Stromal cell of bone marrow (primary cell): ENCODE measurements around the gene MZB1.
A peak's percentile ranks its signal among the peaks of the same experiment; 100 is the strongest.
"Not testable (repeated sequence)": the region's sequence is repeated elsewhere in the genome, so short reads cannot be mapped to it uniquely, and the experiment has no call there.

Source experiments
- DNase-seq: peaks from one replicate; pipeline ENCODE4 v3.0.0-alpha.2; 2012; ENCODE audit warnings: low read depth

The MZB1 gene

DNA sequence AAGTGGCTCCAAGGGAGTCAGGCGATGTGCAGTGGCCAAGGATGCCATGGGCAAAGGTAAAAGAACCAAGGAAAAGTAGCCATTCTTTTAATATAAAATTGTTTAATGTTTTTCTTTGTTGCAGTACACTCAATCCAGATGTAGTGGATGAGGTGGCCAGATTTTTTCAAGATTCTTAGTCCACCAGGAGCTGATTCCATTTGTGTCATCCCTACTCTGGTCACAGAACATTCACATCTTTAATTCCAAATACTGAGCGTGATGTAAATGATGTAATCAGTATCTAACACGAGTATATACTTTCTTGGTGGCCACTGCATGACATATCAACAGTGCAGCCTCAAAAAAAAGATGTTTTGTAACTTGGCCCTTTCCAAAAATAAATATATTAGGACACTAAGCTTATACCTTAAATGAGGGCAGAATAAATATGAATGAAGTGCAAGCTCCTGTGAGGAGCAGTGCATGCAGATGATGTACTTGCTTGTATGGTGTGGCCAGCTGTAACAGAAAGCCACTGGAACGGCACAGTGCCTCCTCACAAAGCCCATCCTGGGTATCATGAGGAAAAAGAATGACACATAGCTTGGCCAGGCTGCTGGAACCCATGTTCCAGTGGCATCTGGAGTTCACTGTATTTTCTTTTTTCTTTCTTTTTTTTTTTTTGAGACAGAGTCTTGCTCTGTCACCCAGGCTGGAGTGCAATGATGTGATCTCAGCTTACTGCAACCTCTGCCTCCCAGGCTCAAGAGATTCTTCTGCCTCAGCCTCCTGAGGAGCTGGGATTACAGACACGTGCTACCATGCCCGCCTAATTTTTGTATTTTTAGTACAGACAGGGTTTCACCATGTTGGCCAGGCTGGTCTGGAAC lies 20.6 kb upstream of the MZB1 start:
- no peak for DNase-seq

DNA sequence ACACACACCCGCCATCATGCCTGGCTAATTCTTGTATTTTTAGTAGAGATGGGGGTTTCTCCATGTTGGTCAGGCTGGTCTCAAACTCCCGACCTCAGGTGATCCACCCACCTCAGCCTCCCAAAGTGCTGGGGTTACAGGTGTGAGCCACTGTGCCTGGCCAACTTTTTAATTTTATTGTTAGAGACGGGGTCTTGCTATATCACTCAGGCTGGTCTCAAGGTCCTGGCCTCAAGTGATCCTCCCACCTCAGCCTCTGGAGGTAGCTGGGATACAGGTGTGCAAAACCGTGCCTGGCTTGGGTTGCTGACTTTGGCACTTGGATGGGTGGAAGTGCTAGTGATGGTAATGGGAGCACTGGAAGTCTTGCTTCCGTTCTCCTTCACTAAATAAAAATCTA lies 19.4 kb upstream of the MZB1 start:
- DNase-seq = not testable (repeated sequence)

DNA sequence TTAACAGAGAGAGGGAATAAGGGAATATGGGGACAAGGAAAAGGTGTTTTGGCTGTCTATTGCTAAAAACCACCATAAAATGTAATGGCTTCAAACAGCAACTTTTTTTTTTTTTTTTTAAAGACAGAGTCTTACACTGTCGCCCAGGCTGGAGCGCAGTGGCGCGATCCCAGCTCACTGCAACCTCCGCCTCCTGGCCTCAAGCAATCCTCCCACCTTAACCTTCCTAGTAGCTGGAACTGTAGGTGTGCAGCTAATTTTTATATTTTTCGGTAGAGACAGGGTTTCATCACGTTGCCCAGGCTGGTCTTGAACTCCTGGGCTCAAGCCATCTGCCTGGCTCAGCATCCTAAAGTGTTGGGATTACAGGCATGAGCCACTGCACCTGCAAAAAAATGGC lies 18.5 kb upstream of the MZB1 start:
- DNase-seq = no peak

DNA sequence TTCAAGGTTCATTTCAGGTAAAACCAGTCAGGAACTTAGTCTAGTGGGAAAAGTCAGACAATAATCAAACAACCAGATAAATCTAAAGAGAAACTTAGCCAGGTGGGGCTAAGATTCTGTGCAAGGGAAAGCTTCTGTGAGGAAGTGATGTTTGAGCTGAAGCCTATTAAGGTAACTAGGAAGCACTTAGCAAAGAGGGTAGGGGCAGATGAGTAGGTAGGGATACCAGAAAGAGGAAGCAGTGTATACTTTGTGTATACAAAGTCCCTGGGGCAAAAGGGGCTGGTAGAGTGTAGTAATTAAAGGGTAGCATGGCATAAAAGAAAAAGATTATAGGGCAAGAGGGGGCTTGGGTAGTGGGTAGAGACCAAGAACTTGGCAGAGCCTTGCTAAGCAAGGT lies 17.8 kb upstream of the MZB1 start:
- no peak for DNase-seq

DNA sequence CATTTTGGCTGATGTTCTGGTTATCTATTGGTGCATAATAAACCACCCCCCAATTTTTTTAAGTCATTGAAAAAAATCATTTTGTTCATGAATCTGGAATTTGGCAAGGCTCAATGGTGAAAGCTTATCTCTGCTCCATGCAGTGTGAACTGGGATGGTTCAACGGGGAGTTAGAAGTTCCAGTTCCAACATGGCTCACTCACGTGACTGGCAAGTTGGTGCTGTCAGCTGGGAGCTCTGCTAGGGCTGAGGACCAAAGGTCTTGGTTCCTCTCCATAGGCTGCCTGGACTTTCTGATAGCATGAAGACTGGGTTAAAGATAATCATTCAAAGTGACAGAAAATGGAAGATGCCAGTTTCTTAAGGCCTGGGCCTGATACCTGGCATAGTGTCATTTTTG lies 17.2 kb upstream of the MZB1 start:
- DNase-seq = no peak

DNA sequence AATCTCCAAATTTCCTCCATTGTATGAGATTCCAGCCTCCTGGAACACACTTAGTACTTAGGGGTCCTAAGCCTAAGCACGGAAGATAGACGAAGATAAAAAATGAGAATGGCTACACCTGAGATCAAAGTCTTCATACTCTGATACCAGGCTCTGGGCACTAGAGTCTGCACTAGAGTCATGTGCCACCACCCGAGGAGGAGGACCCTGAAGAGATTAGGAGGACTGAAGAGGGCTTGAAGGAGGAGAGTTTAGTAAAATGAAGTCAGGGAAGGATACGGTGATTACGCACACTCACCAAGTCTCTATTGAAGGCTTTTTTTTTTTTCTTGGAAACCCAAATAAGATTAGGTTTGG lies 14.7 kb upstream of the MZB1 start:
- no peak for DNase-seq

DNA sequence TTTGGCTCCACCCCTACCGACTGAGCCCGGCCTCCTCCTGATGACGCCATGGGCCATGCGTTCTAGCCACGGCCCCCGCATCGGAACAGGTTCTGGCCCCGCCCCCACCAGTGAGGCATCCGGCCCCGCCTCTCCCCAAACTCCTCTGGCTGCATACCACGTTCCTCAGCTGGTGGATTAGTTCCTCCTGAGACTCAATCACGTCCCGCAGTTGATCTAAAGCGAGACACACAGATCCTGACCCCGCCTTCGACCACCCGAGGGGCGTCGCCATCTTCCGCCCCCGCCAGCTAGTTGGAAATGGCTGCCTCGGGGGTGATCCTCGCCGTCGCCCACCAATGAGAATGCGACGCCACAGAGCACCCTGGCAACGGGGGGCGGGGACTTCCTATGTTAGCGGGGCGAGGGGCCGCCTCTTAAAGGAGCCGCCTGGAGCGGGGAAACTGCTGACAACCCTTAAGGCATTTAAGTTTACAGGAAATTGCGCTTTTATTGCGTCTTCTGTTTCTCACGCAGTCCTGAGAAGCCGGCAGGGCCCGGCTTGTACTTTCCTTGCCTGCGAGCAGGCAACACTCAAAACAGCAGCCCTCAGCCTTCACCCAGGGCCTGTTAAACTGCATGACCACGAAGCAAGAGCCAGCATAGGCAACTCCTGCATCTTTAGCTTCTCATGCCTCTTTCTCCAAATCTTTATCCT lies 14.2 kb upstream of the MZB1 start, which contains the start of gene SPATA24:
Gene SPATA24, minus strand, starts transcription at position 303 of the 697 bp plus-strand sequence. Its CDS starts 29 bp downstream, at position 274.
- peak; percentile 94 for DNase-seq

DNA sequence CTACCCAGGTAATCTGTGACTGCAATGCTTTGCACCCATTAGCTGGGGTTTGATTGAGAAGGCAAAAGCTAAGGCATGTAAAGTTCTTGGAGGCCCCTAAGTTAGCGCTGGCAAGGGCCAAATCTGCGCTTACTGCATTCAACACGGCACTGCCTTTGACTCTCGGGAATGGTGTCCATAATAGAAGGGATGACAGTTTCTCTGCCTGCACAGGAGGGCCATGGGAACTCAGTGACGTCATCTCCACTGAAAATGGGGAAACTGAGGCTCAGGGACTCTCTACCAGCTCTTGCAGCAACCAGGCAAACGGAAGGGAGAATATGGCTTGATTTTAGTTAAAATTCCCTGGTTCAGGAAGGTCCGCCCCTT lies 13.7 kb upstream of the MZB1 start:
- DNase-seq = no peak

DNA sequence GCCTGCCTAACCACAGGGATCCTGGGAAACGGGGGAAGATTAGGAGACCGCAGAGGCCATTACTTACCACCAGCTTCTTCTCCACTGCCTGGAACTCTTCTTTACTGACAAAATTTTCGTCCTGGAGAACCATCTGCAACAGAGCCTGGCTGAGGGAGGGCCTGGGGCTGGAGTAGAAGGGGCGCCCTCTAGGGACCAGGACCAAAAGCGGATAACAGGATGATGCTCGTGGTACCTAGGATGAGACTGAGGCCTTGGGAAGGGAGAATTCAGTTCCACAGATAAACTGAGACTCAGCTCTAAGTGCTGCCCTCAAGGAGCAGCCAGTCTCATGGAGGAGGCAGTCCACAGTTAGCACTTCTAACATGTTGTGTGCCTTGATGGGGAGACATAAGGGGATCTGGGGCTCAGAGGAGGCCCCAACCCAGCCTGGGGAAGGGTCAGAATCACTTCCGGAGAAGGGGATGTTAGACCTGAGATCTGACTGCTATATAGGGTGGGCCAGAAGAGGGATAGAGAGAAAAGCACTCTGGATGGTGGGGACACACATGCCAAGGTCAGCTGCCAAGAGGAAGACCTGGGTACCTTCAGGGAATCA lies 12.9 kb upstream of the MZB1 start:
- no peak for DNase-seq

DNA sequence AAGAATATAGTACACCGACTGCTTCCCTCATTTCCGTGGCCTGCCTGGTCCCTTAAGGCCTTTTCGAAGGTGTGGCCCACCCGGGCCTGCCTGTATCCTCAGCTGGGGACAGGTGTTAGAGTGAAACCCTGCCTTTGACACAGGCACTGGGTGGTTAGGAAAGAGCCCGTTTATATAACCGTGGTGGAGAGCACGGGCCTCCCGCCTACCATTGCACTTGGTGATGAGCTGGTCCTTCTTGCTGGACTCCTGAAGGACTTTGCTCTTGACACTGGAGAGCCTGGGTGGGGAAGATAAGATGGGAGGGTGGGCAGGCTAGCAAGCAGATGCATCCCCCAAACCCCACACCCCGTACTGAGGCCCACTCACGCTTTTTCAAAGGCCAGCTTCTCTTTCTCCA lies 11.8 kb upstream of the MZB1 start:
- DNase-seq = no peak

DNA sequence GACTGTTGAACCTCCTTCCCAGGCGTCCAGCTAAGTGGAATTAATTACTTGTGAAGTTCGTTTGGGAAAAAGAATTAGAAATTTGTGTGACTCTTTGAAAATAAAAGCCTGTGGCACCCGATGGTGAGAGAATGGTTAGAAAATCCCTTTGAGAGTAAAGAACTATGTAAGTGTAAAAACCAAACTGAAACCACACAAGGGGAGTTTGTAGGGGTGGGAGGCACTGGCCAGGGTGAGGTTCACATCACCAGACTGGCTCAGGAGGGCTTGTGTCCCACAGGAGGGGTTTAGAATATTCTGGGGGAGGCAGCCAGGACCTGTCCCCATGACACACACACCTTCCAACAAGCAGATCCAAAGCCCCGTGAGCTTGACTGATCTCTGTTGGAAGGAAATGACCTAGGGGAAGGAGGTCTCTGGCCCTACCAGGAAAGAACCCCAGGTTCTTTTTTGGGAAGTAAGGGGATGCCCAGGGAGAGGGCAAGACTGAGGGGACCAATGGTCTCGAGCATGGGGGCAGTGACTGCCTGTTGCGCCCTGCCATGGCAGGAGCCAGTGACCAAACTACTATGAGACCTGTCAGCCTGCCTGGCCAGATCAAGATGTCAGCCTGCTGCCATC lies 9.9 kb upstream of the MZB1 start:
- no peak for DNase-seq

DNA sequence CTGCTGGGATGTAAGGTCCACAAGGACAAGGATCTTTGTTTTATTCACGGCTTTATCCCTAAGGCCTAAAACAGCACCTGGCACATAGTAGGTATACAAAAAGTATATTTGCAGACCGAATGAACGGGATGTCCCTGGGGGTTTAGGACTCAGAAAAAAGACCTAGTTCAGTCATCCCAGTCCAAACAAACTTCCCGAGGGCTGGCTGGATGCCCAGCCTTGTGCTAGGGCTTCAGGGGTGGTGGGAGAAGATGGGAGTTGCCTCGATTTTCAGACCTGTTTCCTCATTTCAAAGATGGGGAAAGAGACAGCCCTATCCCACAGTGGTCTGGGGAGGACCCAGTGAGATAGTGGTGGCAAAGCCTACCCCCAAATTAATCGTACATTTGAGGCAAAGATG lies 8.2 kb upstream of the MZB1 start:
- DNase-seq = no peak

DNA sequence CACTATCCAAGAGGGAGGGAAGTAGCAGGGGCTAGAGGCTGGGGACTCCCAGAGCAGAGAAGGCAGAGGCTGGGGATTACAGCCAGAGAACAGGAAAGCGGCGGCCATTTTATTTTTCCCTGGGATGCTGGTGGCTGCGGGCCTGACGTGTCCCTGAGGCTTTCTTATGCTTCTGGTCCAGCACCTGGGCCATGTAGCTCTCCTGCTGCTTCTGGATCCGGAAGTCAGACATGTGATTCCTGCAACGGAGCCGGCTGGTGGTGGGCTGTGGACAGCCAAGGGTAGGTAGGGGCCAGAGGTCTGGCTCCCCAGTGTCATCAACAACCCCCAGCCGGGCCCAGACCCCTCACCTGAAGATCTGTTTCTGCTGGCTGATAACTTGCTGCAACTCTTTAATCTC lies 7.0 kb upstream of the MZB1 start:
- DNase-seq = no peak

DNA sequence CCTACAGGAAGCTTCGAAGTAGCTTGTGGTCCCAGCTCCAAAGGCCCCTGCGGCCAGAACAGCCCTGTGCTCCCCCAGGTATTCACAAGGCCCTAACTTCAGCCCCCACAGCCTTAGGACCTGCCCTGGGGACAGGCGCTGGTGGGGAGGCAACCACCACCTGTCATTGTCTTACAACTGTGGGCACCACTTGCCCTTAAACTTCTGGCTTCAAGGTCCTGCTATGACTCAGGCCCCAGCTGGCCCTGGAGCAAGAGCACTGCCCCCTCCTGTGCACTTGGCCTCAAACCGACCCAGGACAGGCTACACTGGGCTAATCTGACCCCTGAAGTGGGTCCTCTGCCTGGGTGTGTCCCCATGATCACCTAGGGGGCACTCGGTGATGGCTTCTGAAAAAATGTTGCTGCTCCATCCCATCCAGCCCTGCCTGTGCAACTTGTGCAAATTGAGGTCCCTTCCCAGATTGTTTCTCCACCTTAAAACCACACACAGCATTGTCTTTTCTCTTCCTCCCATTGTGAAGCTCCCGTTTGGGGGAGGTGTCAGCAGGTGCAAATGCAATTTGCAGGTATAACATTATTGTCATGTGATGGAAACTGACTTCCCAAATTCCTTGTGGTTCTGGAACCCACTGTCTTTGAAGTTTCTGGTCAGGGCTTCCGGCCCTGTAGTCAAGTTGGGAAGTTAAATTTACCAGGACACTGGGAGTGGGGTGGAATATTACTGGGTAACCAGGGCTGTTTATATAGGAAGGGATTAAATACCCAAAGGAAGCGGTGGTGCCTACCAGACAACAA lies 6.3 kb upstream of the MZB1 start:
- no peak for DNase-seq

DNA sequence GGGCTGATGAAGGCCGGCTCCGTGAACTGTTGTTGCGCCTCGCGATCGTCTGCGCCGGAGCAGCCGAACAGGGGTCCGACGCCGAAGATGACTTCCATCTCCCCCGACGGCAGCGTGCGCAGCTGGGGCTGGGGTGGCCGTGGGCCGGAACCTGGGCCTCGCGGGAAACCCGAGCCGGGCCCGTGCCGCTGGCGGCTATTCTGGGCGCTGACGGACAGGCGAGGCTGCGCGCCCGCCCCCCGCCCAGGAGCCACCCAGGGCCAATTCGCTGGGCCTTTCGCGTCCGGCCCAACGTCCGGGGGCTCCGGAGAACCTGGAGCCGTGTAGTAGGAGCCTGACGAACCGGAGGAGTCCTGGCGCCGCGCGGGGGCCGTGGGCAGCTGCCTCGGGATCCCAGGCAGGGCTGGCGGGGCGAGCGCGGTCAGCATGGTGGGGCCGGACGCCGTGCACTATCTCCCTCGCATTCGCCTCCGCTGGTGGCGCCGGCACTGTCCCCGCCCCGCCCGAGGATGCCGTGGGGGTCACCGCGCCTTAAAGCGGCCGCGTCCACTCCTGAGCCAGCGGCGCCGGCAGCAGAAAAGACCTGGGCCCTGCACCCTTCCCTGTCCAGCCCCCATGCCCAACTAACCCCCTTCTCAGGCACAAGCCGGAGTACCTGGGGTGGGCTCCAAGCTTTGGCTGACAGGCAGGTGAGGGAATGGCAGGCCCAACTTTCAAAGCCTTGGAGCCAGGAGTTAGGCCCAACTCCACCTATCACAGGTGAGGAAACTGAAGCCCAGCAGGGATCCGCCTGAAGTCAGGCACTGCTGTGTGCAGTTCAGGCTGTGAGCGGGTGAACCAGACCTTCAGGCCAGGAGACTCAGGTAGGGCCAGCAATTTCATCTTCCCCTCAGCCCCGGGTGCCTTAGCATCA lies 5.2 kb upstream of the MZB1 start, which contains the start of gene PROB1:
Gene PROB1, minus strand, starts transcription at position 451 of the 913 bp plus-strand sequence. Its CDS starts 23 bp downstream, at position 428.
- DNase-seq = no peak

DNA sequence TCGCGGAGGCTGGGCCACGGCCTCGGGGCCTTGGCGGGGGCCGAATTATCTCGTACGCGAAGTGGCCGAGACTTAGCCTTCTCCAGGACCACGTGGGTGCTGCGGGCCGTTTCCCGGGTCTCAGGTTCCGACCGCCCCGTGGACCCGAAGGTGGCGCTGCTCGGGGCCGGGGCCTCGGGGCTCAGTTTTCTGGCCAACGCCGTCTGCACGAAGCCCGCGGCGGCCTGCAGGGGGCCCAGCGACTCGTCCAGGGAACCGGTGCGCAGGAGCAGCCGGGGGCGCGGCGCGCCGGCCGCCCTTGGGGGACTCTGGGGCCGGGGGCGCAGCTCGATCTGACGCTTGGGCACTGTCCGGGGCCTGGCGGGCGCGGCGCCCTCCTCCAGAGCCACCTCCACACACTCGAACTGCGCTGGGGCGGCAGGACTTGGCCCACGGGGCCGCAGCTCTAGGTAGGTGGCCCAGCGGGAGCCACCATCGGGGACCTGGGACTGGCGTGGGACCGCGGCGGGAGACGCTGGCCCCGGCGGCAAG lies 4.5 kb upstream of the MZB1 start:
- no peak for DNase-seq

DNA sequence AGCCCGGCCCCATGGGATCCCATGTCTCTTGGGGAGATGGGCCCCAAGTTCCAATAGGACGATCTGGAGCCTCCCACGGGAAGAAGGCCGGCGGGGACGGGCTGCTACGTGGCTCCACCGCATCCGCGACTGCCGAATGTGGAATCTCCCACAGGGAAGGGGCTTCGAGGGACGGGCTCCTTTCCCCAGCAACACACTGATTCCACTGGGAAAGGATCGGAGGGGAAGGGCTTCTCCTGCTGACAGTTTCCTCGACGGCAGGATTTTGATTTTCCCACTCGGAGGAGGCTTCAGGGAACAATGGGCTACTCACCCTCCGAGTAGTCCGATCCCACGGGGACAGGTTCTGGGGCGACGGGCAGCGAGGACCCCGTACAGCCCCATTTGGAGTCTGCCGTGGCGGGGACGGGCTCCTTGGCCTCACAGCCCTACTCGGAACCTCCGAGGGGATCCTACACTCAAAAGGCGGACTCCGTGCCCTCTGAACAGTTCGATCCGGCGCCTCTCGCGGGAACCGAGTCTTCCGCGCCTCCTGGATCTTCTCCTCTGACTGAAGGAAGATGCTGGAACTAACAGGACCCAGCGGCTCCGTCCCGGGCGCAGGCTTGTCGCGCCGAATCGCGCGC lies 3.9 kb upstream of the MZB1 start:
- DNase-seq = no peak

DNA sequence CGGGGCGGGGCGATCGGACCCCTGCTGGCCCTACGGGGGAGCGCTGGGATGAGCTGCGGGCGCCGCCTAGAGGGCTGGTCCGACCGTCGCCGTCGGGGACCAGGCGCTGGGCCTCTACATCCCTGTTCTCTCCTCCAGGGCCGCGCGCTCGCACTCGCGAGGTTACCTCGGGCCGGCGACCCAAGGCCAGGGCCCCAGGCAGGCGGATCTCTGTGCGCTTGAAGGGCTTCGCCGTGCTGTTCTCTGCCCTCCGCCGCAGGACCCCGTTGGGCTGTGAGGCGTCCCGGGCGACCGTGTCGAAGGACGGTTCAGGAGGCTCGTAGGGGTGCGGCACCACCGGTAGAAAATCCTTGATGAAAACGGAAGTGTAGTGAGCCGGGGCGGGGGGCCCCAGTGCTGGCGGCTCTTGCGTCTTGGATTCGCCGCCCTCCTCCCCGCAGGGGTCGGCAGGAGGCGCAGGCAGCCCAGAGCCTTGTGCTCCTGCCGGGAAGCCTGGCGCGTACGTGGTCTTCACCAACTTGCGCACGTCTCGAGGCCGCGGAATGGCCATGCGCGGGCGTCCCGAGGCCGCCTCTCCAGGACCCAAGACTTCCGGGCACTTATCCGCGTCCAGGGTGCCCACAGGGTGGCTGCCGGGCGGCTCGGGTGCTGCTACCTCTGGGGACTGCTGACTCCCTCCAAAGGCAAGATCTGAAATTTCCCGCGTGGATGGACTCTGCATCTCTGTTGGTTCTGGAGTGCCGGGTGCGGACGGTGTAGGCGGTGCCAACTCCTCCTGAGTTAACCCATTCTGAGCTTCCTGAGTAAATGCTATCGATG lies 3.2 kb upstream of the MZB1 start:
- DNase-seq = no peak

DNA sequence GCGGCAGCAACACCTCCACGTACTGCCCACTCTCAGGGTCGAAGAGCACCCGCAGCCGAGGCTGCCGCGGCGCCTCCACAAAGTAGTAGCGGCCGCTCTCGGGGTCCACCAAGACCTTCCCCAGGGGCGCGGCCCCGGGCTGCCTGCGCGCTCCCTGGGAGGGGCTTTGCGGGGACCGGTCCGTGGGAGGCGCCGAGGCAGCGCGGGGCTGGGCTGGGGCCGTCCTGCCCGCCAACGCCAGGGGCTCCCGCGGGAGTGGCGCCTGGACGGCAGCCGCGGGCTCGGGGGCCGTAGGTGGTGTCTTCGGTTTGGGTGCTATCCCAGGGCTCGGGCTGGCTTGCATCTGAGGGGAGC lies 2.6 kb upstream of the MZB1 start:
- no peak for DNase-seq
